HG02623 (cell line): ENCODE data around the gene SYN1.
A peak's percentile ranks its signal among the peaks of the same experiment; 100 is the strongest.
"Not testable (repeated sequence)": the region's sequence is repeated elsewhere in the genome, so short reads cannot be mapped to it uniquely, and the experiment has no call there.

Experiments
- ATAC-seq: cut with Tn5 transposase; IDR thresholded peaks from one replicate; pipeline ENCODE4 v1.9.1; 2021; ENCODE audit warnings: moderate library complexity; ENCODE audit not compliant: unreplicated experiment

The SYN1 gene

DNA sequence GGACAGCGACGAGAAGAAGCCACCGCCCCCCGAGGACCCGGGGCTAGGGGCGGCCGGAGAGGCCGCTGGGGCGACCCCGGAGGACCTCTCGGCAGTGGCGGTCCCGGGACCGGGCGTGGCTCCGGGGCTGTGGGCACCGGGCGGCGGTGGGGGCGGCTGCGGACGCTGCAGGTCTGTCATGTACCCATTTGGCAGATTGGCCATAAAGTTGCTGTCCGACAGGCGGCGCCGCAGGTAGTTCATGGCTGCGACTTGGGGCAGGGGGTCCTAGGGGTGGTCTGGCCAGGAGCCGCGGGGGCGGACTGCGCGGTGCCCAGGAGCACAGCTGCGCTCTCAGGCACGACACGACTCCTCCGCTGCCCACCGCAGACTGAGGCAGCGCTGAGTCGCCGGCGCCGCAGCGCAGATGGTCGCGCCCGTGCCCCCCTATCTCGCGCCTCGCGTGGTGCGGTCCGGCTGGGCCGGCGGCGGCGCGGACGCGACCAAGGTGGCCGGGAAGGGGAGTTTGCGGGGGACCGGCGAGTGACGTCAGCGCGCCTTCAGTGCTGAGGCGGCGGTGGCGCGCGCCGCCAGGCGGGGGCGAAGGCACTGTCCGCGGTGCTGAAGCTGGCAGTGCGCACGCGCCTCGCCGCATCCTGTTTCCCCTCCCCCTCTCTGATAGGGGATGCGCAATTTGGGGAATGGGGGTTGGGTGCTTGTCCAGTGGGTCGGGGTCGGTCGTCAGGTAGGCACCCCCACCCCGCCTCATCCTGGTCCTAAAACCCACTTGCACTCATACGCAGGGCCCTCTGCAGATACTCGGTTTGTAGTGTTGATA is at the start of gene SYN1:
TSS of gene SYN1 (minus strand) at position 372 of the 817 bp plus-strand sequence. CDS start at position 243, 129 bp downstream.
- peak; percentile 47 for ATAC-seq

DNA sequence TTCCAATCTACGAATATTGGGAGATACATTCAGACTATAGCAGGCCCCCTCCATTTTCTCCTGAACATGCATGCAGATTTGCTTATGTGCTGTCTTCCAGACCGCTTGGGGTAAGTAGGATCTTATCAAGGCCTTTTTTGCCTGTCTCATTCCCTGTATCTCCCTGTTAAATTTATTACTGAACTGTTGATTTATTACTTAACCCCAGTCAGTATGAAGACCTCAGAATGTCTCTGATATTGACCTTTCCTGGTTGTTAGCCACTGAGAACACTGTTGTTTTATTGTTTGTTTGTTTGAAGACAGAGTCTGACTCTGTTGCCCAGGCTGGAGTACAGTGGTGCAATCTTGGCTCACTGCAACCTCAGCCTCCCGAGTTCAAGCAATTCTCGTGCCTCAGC is 46.1 kb upstream of the SYN1 start:
- not testable (repeated sequence) for ATAC-seq

DNA sequence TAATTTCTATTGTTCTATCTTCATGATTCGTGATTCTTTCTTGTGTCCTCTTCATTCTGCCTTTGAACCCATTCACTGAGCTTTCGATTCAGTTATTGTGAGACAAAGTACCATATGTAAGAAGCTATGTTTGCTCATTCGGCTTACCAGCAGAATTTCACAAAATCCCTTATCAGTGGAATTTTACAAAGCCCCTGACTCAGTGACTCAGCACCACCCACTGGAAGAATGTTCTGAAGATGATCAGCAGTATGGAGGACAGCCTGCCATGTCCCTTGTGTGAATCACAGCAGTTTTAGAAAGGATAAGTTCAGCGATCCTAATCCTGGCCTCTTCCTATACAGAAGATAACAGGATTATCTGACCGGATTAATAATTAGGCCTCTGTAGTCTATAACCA is 45.1 kb upstream of the SYN1 start:
- ATAC-seq: no peak

DNA sequence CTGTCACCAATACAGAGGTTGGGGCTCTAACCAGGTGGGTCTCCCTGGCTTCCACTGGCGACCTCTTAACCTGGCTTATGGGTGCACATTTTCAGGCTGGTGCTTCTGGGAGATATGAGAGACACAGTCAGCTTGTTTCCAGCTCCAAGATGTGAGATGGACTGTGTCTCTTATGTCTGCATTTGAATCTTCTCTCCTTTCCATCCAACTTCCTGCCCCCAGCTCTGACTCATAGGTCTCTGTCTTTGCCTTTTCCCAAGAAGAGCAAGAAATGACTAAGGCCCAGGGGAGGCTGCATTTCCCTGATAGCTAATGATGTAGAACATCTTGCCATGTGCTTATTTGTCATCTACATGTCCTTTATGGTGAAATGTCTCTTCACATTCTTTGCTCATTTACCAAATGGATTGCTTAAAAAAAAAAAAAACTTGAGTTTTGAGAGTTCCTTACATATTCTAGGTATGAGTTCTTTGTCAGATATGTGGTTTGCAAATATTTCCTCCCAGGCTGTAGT is 42.5 kb upstream of the SYN1 start:
- ATAC-seq: no peak

DNA sequence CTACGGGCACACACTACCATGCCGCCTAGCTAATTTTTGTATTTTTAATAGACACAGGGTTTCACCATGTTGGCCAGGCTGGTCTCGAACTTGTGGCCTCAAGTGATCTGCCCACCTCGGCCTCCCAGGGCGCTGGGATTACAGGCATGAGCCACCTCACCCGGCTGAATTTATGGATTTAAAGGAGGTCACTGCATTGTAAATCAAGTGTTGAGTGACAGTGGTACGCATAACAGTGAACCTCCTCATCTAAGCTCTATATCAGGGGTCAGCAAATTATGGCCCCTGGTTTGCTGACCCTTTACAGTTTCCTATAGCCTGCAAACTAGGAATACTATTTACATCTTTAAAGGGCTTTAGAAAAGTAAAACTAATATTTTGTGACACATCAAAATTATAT is 41.9 kb upstream of the SYN1 start:
- no peak for ATAC-seq

DNA sequence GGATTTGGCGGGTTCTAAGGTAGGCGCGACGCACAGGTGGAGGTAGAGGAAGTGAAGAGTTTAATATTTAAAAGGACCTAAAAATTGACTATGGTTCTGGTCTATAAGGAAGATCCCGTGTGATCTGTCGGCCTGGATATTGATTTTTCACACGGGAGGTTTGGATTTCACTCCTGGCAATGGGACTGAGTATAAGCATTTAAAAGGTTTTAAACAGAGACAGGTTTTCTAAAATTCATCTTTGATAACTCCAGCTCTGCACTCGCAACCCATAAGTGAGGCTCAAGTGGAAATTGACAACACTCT is 39.7 kb upstream of the SYN1 start:
- ATAC-seq: no peak

DNA sequence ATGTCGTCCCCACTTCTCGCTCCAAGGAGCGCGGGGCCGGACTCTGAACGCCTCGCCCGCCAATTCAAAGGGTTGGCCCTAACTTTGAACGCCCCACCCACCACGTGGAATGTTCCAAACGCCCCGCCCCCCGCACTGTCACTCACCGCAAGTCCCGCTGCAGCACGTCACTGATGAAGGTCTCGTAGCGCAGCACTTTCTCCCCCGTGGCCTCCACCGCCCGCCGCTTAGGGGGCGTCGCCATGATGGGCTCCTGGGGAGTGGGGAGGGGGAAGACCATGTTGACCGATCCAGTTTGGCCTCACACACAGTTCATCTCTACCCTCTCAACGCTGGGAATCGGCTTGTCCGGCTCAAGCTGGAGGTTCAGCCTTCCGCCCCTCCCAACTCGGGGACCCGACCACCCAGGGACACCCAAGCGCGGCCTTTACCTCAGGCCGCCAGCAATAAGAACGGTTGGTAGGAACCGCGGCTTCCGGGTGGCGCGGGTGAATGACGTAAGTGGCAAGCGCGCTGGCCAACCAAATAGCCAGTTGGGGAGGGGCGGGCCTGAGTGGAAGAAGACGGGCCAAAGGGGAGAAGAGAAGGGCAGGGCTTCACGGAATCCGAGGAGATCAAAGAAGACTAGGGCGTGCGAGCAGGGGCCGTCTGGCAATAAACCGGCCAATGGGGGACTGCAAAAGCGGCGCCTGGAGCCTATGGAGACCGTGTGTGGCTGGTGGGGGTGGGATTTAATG is 39.2 kb upstream of the SYN1 start, which contains the start of gene UXT:
TSS of gene UXT (minus strand) at position 497 of the 737 bp plus-strand sequence. CDS start at position 244, 253 bp downstream.
- ATAC-seq: peak; percentile 75

DNA sequence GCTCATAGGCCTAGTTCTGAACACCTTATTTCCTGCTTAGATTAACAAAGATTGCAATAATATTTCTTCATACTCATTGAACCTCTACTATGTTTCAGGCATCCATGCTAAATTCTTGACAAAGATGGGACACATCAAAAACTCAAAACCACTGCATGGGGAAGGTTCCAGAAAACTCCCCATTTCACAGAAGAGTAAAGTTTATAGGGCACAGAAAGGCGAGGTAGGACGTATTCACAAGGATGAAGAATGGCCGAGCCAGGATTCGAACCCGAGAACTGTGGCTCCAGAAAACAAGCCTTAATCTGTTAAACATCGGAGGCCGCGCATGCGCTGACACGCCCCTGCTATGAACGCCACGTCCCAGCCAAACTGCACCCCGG is 38.6 kb upstream of the SYN1 start:
- no peak for ATAC-seq

DNA sequence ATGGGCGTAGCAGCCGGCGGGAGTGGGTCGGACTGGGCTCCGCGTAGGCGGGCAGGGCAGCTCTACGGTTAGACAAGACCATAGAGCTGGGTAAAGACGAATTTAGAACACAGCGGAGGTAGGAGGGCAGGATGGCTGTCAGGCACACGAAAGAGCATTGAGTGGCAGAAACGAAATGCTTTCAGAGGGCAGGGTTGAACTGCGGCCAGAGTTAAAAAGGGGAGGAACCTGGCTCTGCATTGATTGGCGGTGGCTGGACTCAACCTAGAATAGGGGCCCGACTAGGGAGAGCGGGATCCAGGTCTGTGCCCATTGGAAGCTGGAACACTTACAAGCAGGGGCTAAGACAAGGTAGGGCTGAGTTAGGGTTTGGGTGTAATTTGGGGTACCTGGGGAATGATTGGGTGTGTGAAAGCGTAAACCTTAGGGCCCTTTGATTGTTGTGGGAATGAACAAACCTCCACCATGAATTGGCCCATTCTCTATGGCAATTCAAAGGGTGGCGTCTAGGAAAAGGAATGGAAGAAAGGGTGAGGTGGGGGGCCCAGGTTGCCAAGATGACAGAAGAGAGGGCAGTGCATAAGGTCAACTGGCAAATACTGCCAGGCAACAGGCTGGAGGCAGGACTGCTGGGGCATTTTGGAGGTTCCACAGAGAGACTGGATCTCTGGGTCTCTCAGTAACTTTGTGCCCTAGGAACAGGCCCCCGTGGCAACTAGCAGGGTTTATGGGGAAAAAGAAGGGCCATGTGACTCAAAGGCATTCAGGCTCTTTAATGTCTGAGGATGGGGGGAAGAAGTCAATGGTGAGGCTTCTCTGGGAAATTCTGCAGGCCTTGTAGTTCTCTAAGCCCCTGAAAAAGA is 31.6 kb upstream of the SYN1 start:
- no peak for ATAC-seq

DNA sequence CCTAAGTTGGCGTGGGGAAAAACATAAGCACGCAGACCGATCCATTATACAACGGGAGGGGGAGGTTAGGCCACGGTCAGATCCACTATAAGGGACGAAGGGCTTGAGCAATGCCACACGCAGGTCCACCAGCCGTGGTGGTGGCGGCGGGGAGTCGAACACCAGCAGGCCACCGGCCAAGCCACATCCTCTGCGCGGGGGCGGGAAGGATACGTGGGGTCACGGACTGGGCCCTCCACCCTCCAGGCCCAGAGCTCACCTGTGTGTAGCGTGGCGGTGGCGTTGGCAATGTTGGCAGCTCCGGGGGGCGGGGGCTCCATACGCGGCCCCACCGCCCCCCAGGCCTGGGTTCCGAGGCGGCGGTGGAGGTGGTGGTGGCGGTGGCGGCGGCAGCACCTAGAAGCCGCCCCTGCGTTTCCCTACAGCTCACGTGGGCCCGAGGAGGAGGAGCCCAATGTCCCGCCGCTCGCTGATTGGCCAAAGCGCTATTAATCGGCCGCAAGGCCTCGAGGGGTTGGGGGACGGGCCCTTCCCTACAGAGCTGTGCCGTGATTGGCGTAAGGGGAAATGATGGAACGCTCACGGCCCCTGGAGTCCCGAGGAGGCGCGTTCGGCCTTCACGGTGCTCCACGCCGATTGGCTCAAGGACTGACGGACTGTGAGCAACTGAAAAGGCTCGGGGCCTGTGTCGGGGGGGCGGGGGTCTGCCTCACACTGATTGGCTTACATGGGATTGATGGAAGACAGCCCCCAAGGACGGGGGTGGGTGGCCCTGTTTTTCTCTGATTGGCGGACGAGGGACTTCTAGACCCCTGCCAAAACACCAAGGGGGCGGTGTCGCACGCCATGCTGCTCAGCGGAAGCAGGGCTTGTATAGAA is 30.7 kb upstream of the SYN1 start, which contains the start of gene ELK1:
TSS of gene ELK1 (minus strand) at position 400 of the 879 bp plus-strand sequence. CDS start 9,122 bp downstream, outside the sequence.
- ATAC-seq: peak; percentile 90

DNA sequence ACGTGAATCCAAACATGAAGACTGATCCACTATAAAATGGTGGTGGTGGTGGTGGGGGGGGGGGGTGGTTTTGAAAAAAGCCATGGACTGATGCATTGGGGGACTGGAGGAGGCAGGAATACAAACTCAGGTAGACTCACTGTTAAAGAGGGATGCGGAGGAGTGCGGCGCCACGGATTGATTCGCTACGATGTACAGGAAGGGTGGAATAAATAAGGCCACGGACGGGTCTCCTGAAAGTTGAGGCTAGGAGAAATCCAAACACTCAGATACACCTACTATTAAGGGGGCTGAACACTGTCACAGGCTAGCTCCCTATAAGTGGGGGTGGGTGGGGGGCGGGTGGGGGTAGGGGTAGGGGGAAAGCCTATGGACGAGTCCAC is 30.1 kb upstream of the SYN1 start:
- ATAC-seq: no peak

DNA sequence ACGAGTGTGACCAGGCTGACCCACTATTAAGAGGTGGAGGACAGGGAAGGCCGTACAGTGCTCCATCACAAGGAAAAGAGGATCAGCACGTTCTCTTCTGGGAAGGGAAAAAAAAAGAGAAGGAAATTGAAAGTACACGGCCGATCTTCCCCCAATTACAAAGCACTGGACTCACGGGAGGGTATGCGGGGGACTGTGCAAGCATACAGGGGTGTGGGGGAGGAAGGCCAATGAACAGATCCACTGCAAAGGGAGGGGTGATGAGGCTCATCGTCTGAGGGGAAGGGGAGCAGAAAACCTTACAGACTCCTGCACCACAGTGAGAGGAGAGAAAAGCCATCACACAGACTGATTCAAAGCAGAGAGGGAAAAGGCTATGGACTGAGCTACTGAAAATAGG is 29.6 kb upstream of the SYN1 start:
- no peak for ATAC-seq

DNA sequence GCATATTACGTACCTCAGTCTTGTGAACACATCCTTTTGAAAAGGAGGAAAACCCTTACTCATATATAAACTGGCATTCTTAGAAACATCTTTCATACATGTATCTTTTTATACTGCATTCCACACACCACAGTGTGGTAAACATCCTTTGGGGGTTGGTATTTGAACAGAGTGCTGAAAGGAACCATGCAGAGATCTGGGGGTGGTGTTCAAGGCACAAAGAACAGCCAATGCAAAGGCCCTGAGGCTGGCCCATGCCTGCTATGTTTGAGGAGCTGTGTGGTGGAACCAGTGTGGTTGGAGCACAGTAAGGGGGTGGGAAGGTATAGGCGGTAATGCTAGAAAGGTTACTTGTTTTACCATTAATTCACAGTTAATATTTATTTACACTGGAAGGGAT is 28.7 kb upstream of the SYN1 start:
- no peak for ATAC-seq

DNA sequence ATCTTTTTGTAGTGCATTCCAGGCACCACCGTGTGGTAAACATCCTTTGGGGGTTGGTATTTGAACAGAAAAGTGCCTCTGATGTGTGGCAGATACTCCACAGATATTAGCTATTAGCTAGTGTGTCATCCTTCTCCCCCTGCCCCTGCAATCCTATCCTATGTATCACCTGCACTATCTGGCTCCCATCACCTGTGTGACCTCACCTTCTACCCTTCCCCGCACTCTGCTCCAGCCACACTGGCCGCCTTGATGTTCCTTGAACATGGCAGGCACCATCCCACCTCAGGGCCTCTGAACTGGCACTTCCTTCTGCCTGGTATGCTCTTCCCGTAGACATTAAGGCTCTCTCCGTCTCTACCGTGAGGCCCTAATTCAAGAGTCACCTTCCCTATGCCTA is 27.0 kb upstream of the SYN1 start:
- ATAC-seq: no peak

DNA sequence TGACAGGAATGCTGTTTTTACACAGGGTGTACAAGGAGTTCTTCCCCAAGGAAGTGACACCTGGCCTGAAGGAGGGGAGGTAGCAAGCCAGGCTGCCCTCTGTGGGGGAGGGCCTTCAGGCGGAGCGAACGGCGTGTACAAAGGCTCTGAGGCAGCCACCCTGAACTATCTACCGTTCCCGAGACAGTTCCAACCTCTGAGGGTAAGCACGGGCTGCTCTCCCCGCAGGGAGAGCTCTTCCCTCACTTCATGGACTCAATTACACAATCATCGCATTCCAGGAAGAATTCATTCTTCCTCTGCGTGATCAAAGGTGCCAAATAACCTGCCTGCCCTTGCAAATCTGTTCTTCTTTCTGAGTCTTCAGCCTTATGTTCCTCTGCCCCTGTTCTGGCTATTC is 25.9 kb upstream of the SYN1 start:
- no peak for ATAC-seq

DNA sequence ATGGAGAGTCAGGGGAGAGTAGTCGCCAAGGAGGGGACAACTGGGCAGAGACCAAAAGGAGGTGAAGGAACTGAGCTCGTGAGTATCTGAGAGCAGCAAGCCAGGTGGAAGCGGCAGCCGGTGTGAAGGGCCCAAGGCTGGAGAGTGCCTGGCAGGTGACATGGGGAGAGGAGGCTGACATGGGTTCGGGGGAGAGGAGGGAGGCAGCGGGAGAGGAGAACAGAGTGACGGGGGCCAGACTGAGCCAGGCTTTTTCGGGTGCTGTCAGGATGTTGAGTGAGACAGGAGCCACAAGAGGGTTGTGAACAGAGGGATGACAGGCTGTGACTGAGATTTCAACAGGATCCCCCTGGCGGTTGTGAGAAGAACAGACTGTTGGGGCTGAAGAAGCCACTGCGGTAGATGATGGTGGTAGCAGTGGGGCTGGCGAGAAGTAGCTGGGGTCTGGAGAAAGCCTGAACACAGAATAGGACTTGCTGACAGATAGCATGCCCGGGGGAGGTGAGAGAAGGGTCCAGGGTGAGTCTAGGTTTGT is 25.0 kb upstream of the SYN1 start:
- no peak for ATAC-seq

DNA sequence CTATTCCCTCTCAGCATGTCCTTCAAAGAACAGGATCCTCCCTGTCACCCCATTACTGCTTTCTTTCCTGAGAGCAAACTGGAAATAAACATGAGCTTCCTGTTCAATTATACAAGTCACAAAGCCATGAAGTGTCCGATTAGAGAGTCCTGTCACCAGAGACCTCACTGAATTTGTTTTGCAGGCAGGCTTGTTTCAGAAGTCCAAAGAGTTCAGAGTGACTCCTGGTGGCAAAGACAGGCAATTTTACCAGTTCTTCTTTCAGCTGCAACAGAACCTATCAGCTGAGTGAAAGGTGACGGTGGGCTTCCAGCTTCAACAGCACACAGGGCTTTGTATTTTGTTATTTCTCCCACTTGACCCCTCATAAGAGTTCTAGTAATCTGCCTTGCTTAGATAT is 24.3 kb upstream of the SYN1 start:
- no peak for ATAC-seq

DNA sequence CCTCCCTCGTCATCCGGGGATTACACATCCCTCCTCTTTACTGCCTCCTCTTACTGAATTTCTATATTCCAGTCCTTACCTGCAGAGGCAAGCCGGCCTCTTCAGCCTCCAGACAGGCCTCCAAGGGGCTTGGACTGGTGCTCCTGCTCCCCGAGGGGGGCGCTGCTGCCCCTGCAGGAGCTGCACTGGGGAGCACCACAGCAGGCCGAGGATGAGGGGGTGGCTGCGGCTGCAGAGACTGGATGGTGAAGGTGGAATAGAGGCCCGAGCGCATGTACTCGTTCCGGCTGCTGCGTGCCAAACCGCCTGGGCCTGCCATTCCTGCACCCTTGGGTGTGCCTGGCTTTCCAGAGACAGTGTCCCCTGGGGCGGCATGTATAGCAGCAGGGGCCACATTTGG is 19.2 kb upstream of the SYN1 start:
- ATAC-seq: no peak

DNA sequence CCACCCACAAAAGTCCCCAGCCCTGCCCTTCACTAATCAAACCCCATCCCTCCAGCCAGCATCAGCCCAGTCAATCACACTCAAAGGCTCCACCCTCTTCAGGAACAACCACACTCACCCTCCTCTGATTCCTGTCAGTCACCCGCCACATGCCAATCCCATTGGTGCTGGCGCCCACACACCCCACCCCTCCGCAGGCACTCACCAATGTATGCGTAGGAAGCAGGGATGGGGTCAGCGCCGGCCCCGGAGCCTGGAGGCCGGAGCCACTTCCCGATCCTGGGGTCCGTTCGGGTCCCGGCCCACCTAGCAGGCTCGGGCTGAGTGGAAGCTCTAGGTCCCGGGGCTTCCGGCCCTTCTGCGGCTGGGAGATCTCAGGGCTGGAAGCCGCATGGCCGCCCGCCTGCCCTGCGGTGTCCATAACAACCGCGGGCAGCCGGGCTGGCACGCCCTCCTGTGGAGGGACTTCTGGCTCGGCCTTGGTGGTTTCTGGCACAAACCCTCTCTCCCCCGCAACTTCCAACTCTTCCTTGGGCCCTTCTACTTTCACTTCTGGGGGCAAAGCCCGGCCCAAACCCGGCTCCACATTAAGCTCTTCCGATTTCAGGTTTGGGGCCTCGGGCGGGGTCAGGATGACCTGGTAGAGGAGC is 18.0 kb upstream of the SYN1 start:
- peak; percentile 55 for ATAC-seq
